HG03159 (cell line): ENCODE results near the gene COIL.
A peak's percentile ranks its signal among the peaks of the same experiment; 100 is the strongest.
"Not testable (repeated sequence)": the region's sequence is repeated elsewhere in the genome, so short reads cannot be mapped to it uniquely, and the experiment has no call there.

Experiments used
- ATAC-seq: cut with Tn5 transposase; IDR thresholded peaks from one replicate; pipeline ENCODE4 v1.9.1; 2021; ENCODE audit warnings: mild to moderate bottlenecking, moderate library complexity; ENCODE audit not compliant: unreplicated experiment

COIL gene, protein sequence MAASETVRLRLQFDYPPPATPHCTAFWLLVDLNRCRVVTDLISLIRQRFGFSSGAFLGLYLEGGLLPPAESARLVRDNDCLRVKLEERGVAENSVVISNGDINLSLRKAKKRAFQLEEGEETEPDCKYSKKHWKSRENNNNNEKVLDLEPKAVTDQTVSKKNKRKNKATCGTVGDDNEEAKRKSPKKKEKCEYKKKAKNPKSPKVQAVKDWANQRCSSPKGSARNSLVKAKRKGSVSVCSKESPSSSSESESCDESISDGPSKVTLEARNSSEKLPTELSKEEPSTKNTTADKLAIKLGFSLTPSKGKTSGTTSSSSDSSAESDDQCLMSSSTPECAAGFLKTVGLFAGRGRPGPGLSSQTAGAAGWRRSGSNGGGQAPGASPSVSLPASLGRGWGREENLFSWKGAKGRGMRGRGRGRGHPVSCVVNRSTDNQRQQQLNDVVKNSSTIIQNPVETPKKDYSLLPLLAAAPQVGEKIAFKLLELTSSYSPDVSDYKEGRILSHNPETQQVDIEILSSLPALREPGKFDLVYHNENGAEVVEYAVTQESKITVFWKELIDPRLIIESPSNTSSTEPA

DNA sequence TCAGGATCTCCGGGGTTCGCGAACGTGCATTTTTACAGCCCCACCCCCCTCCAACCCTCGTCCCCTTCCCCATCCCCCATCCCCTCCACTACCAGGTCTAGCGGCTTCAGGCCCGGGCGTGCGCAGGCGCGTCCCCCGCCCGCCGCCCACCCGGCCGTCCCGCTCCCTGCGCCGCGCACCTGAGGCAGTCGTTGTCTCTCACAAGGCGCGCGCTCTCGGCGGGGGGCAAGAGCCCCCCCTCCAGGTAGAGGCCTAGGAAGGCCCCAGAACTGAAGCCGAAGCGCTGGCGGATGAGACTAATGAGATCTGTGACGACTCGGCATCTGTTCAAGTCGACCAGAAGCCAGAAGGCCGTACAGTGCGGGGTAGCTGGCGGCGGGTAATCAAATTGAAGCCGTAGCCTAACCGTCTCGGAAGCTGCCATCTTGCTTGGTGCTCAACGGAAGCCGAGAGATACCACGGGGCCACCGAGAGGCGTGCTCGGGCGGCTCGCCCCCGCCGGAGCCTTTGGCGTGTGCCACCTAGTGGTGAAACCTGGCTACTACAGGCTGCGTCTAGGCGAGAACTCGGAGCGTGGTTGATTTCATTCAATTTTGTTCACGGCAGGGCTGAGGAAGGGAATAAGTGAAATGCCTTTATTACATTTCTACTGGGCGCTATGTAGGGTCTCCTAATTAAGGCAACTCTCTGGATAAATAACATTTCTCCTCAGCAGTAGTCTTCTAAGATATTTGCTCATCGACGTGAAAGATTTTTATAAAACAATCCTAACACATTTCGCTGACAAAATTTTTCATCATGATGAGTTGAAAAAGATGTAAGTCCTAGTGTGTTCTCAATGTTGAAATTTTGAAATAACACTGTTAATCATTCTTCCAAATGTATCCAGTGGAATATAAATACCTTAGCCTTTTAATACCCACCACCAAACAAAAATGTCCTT is at the start of gene COIL:
TSS of gene COIL (minus strand) at position 455 of the 943 bp plus-strand sequence. CDS start at position 424, 31 bp downstream.
- peak; percentile 98 for ATAC-seq

DNA sequence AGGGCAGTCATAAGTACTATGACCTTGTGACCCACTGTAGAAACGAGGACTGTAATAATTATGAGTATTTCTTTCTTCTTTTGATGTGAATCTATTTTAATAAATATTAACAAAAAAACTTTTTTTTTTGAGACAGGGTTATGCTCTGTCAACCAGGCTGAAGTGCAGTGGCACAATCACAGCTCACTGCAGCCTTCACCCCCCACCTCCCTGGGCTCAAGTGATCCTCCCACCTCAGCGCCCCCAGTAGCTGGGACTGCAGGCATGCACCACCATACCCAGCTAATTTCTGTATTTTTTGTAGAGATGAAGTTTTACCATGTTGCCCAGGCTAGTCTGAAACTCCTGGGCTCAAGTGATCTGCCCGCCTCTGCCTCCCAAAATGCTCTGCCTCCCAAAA is 49.6 kb upstream of the COIL start:
- ATAC-seq, result no peak

GRCh38 chr17:57009737-57010445 is 49.0 kb upstream of the COIL start:
- ATAC-seq, result peak; percentile 58

GRCh38 chr17:57008958-57009357 is 48.1 kb upstream of the COIL start:
- ATAC-seq, result no peak

DNA sequence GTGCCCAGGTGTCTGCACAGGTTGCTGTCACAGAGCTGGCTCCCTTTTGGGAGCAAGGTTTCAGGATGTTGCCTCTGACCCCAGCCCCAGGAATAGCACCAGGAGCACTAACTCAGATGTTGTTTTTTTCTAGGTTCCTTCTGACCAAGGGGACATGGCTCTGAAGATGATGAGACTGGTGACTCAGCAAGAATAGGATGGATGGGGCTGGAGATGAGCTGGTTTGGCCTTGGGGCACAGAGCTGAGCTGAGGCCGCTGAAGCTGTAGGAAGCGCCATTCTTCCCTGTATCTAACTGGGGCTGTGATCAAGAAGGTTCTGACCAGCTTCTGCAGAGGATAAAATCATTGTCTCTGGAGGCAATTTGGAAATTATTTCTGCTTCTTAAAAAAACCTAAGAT is 45.2 kb upstream of the COIL start:
- no peak for ATAC-seq

DNA sequence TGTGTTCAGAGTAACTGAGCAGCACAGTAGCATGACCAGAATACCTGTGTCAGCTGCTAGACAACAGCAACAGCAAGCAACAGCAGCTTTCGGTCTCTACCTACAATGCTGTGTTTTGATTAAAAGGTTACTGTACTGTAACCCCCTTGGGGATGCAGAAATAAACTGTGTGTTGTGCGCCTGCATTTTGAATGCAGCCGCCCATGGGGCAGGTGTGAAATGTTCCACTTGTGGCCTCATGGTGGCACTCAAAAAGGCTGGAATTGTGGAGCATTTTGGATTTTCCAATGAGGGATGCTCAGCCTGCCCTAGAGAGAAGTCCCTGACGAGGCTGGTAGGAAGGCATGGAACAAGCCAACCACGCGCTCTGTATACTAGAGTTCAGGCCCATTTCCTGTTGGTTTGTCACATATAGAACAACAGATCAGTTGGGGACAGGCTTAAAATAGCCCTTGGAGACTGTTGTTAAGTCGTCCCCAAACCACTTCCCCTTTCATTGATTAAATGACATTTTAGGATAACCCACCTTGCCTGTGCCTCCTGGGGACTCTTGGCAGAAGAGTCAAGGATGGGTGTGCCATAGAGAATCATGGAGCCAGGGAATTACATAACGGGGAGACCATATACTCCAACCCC is 44.2 kb upstream of the COIL start:
- peak; percentile 83 for ATAC-seq

GRCh38 chr17:57002904-57003303 is 42.1 kb upstream of the COIL start:
- ATAC-seq, result no peak

DNA sequence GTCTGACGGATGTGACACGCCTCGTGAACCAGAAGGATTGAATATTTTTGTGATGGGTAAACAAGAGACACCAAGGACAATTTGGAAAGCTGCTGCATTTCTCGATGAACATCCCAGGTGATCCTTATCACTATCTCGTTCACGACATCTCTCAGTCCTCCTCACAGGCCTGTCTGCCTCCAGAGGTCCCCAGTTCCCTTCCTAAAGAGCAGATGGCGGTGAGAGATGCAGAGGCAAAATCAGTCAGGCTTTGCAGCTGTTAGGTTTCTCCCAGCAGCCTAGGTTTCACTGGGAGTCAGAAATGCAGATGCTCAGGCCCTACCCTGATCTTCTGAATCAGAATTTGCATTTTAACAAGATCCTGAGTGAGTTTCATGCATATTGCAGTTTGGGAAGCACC is 40.7 kb upstream of the COIL start:
- ATAC-seq, result no peak

GRCh38 chr17:56997313-56997712 is 36.5 kb upstream of the COIL start:
- no peak for ATAC-seq

DNA sequence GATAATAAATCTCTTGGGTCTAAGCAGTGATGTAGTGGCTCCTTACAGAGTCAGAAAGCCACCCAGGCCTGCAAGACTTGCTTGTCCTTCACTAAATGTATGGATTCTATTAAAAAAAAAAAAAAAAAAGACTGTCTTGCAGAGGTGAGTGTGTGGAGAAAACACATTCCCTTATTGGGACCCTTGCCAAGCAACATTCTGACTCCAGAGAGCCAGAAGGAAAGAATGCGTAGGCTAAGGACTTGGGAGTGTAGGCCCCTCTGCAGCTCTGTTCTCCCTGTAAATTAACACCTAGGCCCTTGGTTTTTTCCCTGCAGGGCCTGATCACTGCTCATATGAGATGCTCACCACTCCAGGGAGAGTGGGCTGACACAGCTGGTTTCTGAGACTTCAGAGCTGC is 34.9 kb upstream of the COIL start:
- no peak for ATAC-seq

GRCh38 chr17:56994009-56994792 is 33.4 kb upstream of the COIL start:
- no peak for ATAC-seq

GRCh38 chr17:56992364-56992763 is 31.5 kb upstream of the COIL start:
- ATAC-seq, result no peak

- ATAC-seq, result no peak
Measured at GRCh38 chr17:56988901-56989572, 28.2 kb upstream of the COIL start.

DNA sequence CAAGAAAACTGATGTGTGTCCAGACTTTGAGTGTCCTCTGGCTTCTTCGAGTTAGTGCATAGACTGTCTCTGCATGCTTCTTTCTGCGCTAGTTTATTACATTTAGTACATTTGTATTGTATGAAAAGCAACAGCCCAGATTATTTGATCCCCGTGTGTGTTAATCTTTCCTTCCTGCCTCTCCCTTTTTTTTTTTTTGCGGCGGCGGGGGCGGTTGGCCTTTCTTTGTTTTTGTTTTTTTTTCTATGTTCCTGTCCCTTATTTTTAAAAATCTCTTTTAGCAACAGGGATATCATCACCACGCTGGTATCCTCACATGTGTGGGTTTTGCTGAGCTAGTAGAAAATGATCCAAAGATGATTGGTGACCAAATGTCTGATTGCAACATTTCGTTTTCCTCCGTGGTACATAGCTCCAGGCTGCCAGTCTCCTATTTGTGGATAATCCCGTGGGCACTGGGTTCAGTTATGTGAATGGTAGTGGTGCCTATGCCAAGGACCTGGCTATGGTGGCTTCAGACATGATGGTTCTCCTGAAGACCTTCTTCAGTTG is 26.5 kb upstream of the COIL start:
- no peak for ATAC-seq

DNA sequence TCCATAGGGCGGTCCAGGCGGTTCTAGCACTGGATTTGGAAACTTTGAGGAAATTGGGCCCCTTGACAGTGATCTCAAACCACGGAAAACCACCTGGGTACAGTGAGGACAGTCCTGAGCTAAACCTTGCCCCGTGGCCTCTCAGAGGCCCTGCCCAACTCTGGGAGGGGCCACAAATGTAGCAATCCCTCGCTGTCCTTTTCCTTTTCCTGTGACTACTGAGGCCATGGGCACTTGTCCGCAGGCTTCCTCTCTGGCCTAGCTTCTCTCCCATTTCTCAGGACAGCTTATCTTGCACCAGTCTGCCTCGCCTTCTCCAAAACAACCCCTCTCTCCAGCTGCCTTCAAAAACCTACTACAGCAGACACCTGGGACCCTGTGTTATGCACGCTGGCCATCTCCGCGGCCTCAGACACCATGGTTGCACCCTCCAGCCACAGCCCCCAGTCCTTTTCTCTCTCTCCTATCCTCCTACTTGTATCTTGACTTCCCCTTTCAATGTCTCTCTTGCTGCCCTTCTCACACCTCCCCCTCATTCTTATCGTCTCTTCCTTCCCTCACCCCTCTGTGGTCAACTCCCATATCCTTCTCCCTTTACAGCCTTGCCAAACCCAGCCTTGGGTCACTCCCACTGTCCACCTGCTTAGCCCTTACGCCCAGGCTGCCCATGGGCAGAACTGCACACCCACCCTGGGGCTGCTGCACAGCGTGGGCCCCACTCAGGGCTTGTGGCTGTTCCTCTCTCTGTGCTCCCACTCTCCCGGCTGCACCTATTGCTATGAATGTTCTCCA is 24.7 kb upstream of the COIL start:
- ATAC-seq, result no peak

- no peak for ATAC-seq
Measured at GRCh38 chr17:56983366-56983765, 22.5 kb upstream of the COIL start.

- no peak for ATAC-seq
Measured at GRCh38 chr17:56982312-56982711, 21.5 kb upstream of the COIL start.

DNA sequence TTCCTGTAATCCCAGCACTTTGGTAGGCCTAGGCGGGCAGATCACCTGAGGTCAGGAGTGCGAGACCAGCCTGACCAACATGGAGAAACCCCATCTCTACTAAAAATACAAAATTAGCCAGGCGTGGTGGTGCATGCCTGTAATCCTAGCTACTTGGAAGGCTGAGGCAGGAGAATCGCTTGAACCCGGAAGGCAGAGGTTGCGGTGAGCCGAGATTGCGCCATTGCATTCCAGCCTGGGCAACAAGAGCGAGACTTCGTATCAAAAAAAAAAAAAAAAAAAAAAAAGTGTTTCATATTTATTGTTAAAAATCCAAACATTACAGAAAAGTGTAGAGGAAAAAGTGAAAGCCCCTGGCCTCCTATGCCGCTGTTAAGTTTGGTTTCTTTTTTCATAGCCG is 19.7 kb upstream of the COIL start:
- not testable (repeated sequence) for ATAC-seq
